HCEC 1CT (cell line): ENCODE results near the gene VWA3A.
A peak's percentile ranks its signal among the peaks of the same experiment; 100 is the strongest.
"Not testable (repeated sequence)": the region's sequence is repeated elsewhere in the genome, so short reads cannot be mapped to it uniquely, and the experiment has no call there.

Experiments used
- DNase-seq: peaks from one replicate; pipeline ENCODE4 v3.0.0-alpha.2; 2017

The VWA3A gene

GRCh38 chr16:22188267-22188594, 95.9 kb downstream of the VWA3A start:
- no peak for DNase-seq

- peak; percentile 88 for DNase-seq
Measured at GRCh38 chr16:22188595-22189442, 96.5 kb downstream of the VWA3A start.

- no peak for DNase-seq
Measured at GRCh38 chr16:22189473-22190080, 97.2 kb downstream of the VWA3A start.

GRCh38 chr16:22190081-22190775, 97.9 kb downstream of the VWA3A start:
- DNase-seq: peak; percentile 99

GRCh38 chr16:22190776-22191531, 98.6 kb downstream of the VWA3A start:
- DNase-seq: peak; percentile 99

GRCh38 chr16:22191532-22192260, 99.4 kb downstream of the VWA3A start:
- DNase-seq: peak; percentile 46

- DNase-seq: peak; percentile 94
Measured at GRCh38 chr16:22192261-22193062, 100.1 kb downstream of the VWA3A start.

- no peak for DNase-seq
Measured at GRCh38 chr16:22193063-22193411, 100.7 kb downstream of the VWA3A start.

- DNase-seq: no peak
Measured at GRCh38 chr16:22194707-22195444, 102.5 kb downstream of the VWA3A start.

GRCh38 chr16:22195445-22195694, 103.0 kb downstream of the VWA3A start:
- DNase-seq: no peak

- DNase-seq: peak; percentile 74
Measured at GRCh38 chr16:22195695-22196558, 103.6 kb downstream of the VWA3A start.

GRCh38 chr16:22196559-22197168, 104.3 kb downstream of the VWA3A start:
- not testable (repeated sequence) for DNase-seq

- DNase-seq: no peak
Measured at GRCh38 chr16:22198547-22199293, 106.4 kb downstream of the VWA3A start.

- DNase-seq: no peak
Measured at GRCh38 chr16:22202261-22202637, 109.9 kb downstream of the VWA3A start.

- no peak for DNase-seq
Measured at GRCh38 chr16:22203091-22203490, 110.8 kb downstream of the VWA3A start.

- no peak for DNase-seq
Measured at GRCh38 chr16:22204091-22204655, 111.8 kb downstream of the VWA3A start.

GRCh38 chr16:22205577-22206012, 113.3 kb downstream of the VWA3A start:
- DNase-seq: no peak

- peak; percentile 98 for DNase-seq
Measured at GRCh38 chr16:22206013-22206841, 113.9 kb downstream of the VWA3A start, which contains the start of gene EEF2K. Gene EEF2K (plus strand): TSS chr16:22206278. CDS start chr16:22225730, 19,452 bp downstream.
